Loucy (cell line): ENCODE measurements around the gene UFSP1.

Source experiments
- H2AFZ ChIP-seq: fragments of 200-600 bp; sonication (generic); 2 replicates; pipeline ENCODE4 v1.6.0; 2016; ENCODE audit warnings: antibody characterized with exemption, mild to moderate bottlenecking, low read length, moderate library complexity
- H3F3A ChIP-seq: fragments of 200-600 bp; 2 replicates; pipeline ENCODE4 v1.6.0; 2016; ENCODE audit warnings: antibody characterized with exemption, low read depth, mild to moderate bottlenecking
- H3K27me3 ChIP-seq: fragments of 200-600 bp; sonication (generic); 2 replicates; pipeline ENCODE4 v1.6.1; 2014; ENCODE audit warnings: low read length, mild to moderate bottlenecking; ENCODE audit not compliant: insufficient read depth, poor library complexity, severe bottlenecking
- H3K36me3 ChIP-seq: fragments of 200-600 bp; sonication (generic); 2 replicates; pipeline ENCODE4 v1.6.1; 2016; ENCODE audit warnings: low read length; ENCODE audit not compliant: insufficient read depth
- H3K4me1 ChIP-seq: fragments of 200-600 bp; sonication (generic); 2 replicates; pipeline ENCODE4 v1.5.1; 2014; ENCODE audit warnings: low read length, mild to moderate bottlenecking; ENCODE audit not compliant: insufficient read depth, poor library complexity, severe bottlenecking
- H3K4me2 ChIP-seq: fragments of 200-600 bp; sonication (generic); 2 replicates; pipeline ENCODE4 v1.6.0; 2014; ENCODE audit warnings: antibody characterized with exemption, low read length, low read depth, mild to moderate bottlenecking; ENCODE audit not compliant: poor library complexity, severe bottlenecking
- H3K4me3 ChIP-seq: fragments of 200-600 bp; sonication (generic); 2 replicates; pipeline ENCODE4 v1.5.1; 2014; ENCODE audit warnings: low read length, mild to moderate bottlenecking, mixed read lengths; ENCODE audit not compliant: poor library complexity, severe bottlenecking
- H3K79me2 ChIP-seq: fragments of 200-600 bp; sonication (generic); 2 replicates; pipeline ENCODE4 v1.6.1; 2014; ENCODE audit warnings: low read length; ENCODE audit not compliant: insufficient read depth
- H3K9ac ChIP-seq: fragments of 200-600 bp; sonication (generic); 2 replicates; pipeline ENCODE4 v1.6.0; 2014; ENCODE audit warnings: mild to moderate bottlenecking, low read depth, low read length, moderate library complexity; ENCODE audit not compliant: poor library complexity, severe bottlenecking
- H3K9me2 ChIP-seq: fragments of 200-600 bp; sonication (generic); replicated peaks from 2 replicates; pipeline ENCODE4 v1.6.1; 2016; ENCODE audit warnings: low read depth, low read length, mixed read lengths
- H3K9me3 ChIP-seq: fragments of 200-600 bp; sonication (generic); 2 replicates; pipeline ENCODE4 v1.6.1; 2014; ENCODE audit warnings: mild to moderate bottlenecking, antibody characterized with exemption, low read length, low read depth; ENCODE audit not compliant: insufficient read depth
- H4K20me1 ChIP-seq: fragments of 200-600 bp; sonication (generic); 2 replicates; pipeline ENCODE4 v1.6.0; 2014; ENCODE audit warnings: antibody characterized with exemption, low read length, mild to moderate bottlenecking; ENCODE audit not compliant: insufficient read depth, poor library complexity, severe bottlenecking
- CTCF ChIP-seq: fragments of 200-600 bp; sonication (generic); conservative IDR thresholded peaks from 2 replicates; pipeline ENCODE4 v1.5.1; 2014; ENCODE audit warnings: mild to moderate bottlenecking, antibody characterized with exemption, low read length
- EZH2phosphoT487 ChIP-seq: fragments of 200-600 bp; IDR thresholded peaks from 2 replicates; pipeline ENCODE4 v1.6.1; 2018; ENCODE audit warnings: antibody characterized with exemption, mild to moderate bottlenecking, moderate library complexity, borderline replicate concordance

UFSP1 gene

GRCh38 chr7:100878013-100878412 lies 11.5 kb downstream of the UFSP1 start:
- TF ChIP-seq CTCF = no peak
- TF ChIP-seq EZH2phosphoT487 = no peak
- peaks cover 6% of the 10 kb centered on the region for H3K27me3 ChIP-seq
- no peaks in the 10 kb centered on the region for H3K9me2 ChIP-seq
- peak overlapping the region; percentile 61 for H3K9ac ChIP-seq
- H4K20me1 ChIP-seq = peaks cover 72% of the 10 kb centered on the region
- no peaks in the 10 kb centered on the region for H3K9me3 ChIP-seq
- peaks cover 42% of the 10 kb centered on the region; the same call in 1 of the 2 replicates for H3K36me3 ChIP-seq
- peaks cover 38% of the 10 kb centered on the region for H3K4me1 ChIP-seq
- peak overlapping the region; percentile 92 for H3K4me2 ChIP-seq
- H3K79me2 ChIP-seq = peaks cover 83% of the 10 kb centered on the region
- H3K4me3 ChIP-seq = peak overlapping the region; percentile 100
- no peak overlapping the region for H2AFZ ChIP-seq
- no peaks in the 10 kb centered on the region for H3F3A ChIP-seq

GRCh38 chr7:100875356-100875751 lies 14.2 kb downstream of the UFSP1 start:
- Histone ChIP-seq H4K20me1 (peaks cover 48% of the 10 kb centered on the region), H3K4me2 (peak overlapping the region; percentile 92), H3K4me3 (peak overlapping the region; percentile 100), H2AFZ (peak overlapping the region; percentile 45; the same call in 1 of the 2 replicates), H3K4me1 (peaks cover 38% of the 10 kb centered on the region), H3K79me2 (peaks cover 61% of the 10 kb centered on the region), H3K36me3 (peaks cover 19% of the 10 kb centered on the region; the same call in 1 of the 2 replicates), H3F3A (no peaks in the 10 kb centered on the region), H3K9me3 (no peaks in the 10 kb centered on the region), H3K9me2 (no peaks in the 10 kb centered on the region), H3K9ac (peak overlapping the region; percentile 96), H3K27me3 (peaks cover 6% of the 10 kb centered on the region)
- TF ChIP-seq EZH2phosphoT487 = no peak
- TF ChIP-seq CTCF = no peak

- Histone ChIP-seq H3K9me2 (no peaks in the 10 kb centered on the region), H3K9me3 (no peaks in the 10 kb centered on the region), H3K36me3 (peaks cover 17% of the 10 kb centered on the region; the same call in 1 of the 2 replicates), H3K27me3 (peaks cover 6% of the 10 kb centered on the region), H3K4me1 (peaks cover 38% of the 10 kb centered on the region), H3K4me2 (peak within 1 kb of the TSS; percentile 94), H4K20me1 (peaks cover 44% of the 10 kb centered on the region), H3K4me3 (peak within 1 kb of the TSS; percentile 100), H3K79me2 (peaks cover 55% of the 10 kb centered on the region), H3F3A (no peaks in the 10 kb centered on the region), H2AFZ (peak within 1 kb of the TSS; percentile 77), H3K9ac (peak within 1 kb of the TSS; percentile 96)
- TF ChIP-seq CTCF = no peak
- TF ChIP-seq EZH2phosphoT487 = no peak
These were observed 14.7 kb downstream of the UFSP1 start, which contains the start of gene SRRT for GRCh38 chr7:100874577-100875355. TSS of gene SRRT (plus strand) at chr7:100875103. CDS start at chr7:100875591, 488 bp downstream.
